HCT116 (cell line): Measurements from ENCODE around the gene FGFR4. TPM values are rescaled to one million over a fixed set of nuclear protein-coding genes. Genes with fewer than 3 reads are reported as not detected.

Experiments
- ATAC-seq: fragments of 200-7000 bp; cut with Tn5 transposase; 2 replicates; pipeline ENCODE4 v1.9.1; 2020; ENCODE audit warnings: mild to moderate bottlenecking, moderate library complexity
- BruUV-seq: library from RNA; stranded (reverse); fragments of 400-500 nt; replicated peaks from 2 replicates; lab custom pipeline; 2021; lab: Mats Ljungman, UMichigan
- CTCF ChIA-PET: fragments of 300-600 bp; sonication (Branson Sonifier 250); formaldehyde crosslinking; loops from one replicate; lab custom pipeline; 2021; ENCODE audit warnings: antibody characterized with exemption; lab: Charles Lee
- POLR2A ChIA-PET: fragments of 300-600, 350-600 bp; sonication (Branson Sonifier 250); formaldehyde crosslinking; loops from one replicate; lab custom pipeline; 2021; ENCODE audit warnings: antibody characterized with exemption; lab: Charles Lee
- RAD21 ChIA-PET, 2 experiments: fragments of 300-600 bp; sonication (Branson Sonifier 250); formaldehyde crosslinking; loops; one replicate each; lab custom pipeline; 2023; ENCODE audit warnings: low total read pairs in 2 of 2; ENCODE audit not compliant: uncharacterized antibody in 2 of 2, unreplicated experiment in 2 of 2, low non-redundant PET in 1 of 2; lab: Charles Lee
- DNase-seq: peaks from one replicate; pipeline ENCODE4 v3.0.0-alpha.2; 2010; ENCODE audit warnings: low read depth, low spot score
- H2AFZ ChIP-seq: fragments of 200-600 bp; shearing (Covaris generic), sonication (generic); 2 replicates; pipeline ENCODE4 v1.6.1; 2017; ENCODE audit warnings: low read depth, mixed run types, mixed read lengths, antibody characterized with exemption, low read length; ENCODE audit not compliant: poor library complexity, severe bottlenecking
- H3K27ac ChIP-seq: 2 replicates; pipeline ENCODE4 v1.5.1; 2012; ENCODE audit warnings: low read depth, low read length
- H3K27me3 ChIP-seq: fragments of 200-600 bp; sonication (generic); 2 replicates; pipeline ENCODE4 v1.6.1; 2016; ENCODE audit warnings: mixed run types, low read length, mixed read lengths; ENCODE audit not compliant: insufficient read depth
- H3K36me3 ChIP-seq, 2 experiments: fragments of 200-500 bp in 1 of 2; fragments of 200-600 bp in 1 of 2; sonication (Bioruptor generic) in 1 of 2; sonication (generic) in 1 of 2; 2 replicates each; pipeline versions ENCODE4 v1.5.1 to v1.6.1; 2014 to 2016; ENCODE audit warnings: low read length in 2 of 2, inconsistent platforms in 1 of 2, mixed read lengths in 1 of 2, mixed run types in 1 of 2; ENCODE audit not compliant: insufficient read depth in 2 of 2, control insufficient read depth in 1 of 2
- H3K4me1 ChIP-seq, 2 experiments: fragments of 200-600 bp in 1 of 2; sonication (generic) in 1 of 2; 2 replicates each; pipeline versions ENCODE4 v1.5.1 to v1.6.1; 2012 to 2017; ENCODE audit warnings: low read length in 2 of 2, inconsistent platforms in 1 of 2, mild to moderate bottlenecking in 1 of 2, mixed read lengths in 1 of 2, mixed run types in 1 of 2, moderate library complexity in 1 of 2; ENCODE audit not compliant: insufficient read depth in 2 of 2, control insufficient read depth in 1 of 2
- H3K4me2 ChIP-seq: fragments of 200-600 bp; sonication (generic); 2 replicates; pipeline ENCODE4 v1.6.1; 2017; ENCODE audit warnings: mixed run types, low read length, mixed read lengths
- H3K4me3 ChIP-seq, 2 experiments: fragments of 200-600 bp in 1 of 2; sonication (generic) in 1 of 2; replicated peaks in 1 of 2; 2 replicates each; pipeline ENCODE4 v1.5.1; 2011 to 2016; ENCODE audit warnings: low read length in 2 of 2, control low read depth in 1 of 2, low read depth in 1 of 2, mild to moderate bottlenecking in 1 of 2, mixed read lengths in 1 of 2, mixed run types in 1 of 2
- H3K79me2 ChIP-seq: fragments of 200-600 bp; sonication (generic); 2 replicates; pipeline ENCODE4 v1.6.1; 2017; ENCODE audit warnings: mild to moderate bottlenecking, mixed run types, low read length, moderate library complexity, mixed read lengths; ENCODE audit not compliant: insufficient read depth
- H3K9ac ChIP-seq: fragments of 200-600 bp; sonication (generic); 2 replicates; pipeline ENCODE4 v1.6.1; 2016; ENCODE audit warnings: low read length, mixed read lengths
- H3K9me2 ChIP-seq: fragments of 200-600 bp; sonication (generic), shearing (Covaris generic); 2 replicates; pipeline ENCODE4 v1.6.1; 2017; ENCODE audit warnings: mixed run types, mild to moderate bottlenecking, moderate library complexity; ENCODE audit not compliant: insufficient read depth
- H3K9me3 ChIP-seq, 2 experiments: fragments of 200-500 bp in 1 of 2; fragments of 200-600 bp in 1 of 2; sonication (Bioruptor generic) in 1 of 2; sonication (generic) in 1 of 2; 2 replicates each; pipeline ENCODE4 v1.6.1; 2014 to 2017; ENCODE audit warnings: low read length in 2 of 2, mixed read lengths in 2 of 2, inconsistent platforms in 1 of 2, low read depth in 1 of 2, mild to moderate bottlenecking in 1 of 2, mixed run types in 1 of 2, moderate library complexity in 1 of 2; ENCODE audit not compliant: control insufficient read depth in 1 of 2, insufficient read depth in 1 of 2
- H4K20me1 ChIP-seq: fragments of 200-600 bp; sonication (generic), shearing (Covaris generic); 2 replicates; pipeline ENCODE4 v1.6.1; 2017; ENCODE audit warnings: mixed run types, mild to moderate bottlenecking, moderate library complexity; ENCODE audit not compliant: insufficient read depth
- CBX3 ChIP-seq: IDR thresholded peaks from 2 replicates; pipeline ENCODE4 v1.6.1; 2012; ENCODE audit warnings: low read depth
- CEBPB ChIP-seq: IDR thresholded peaks from 2 replicates; pipeline ENCODE4 v1.6.1; 2012; ENCODE audit warnings: low read depth
- ELF1 ChIP-seq: IDR thresholded peaks from 2 replicates; pipeline ENCODE4 v1.6.1; 2012; ENCODE audit warnings: low read depth, borderline replicate concordance
- EZH2phosphoT487 ChIP-seq: fragments of 200-600 bp; IDR thresholded peaks from 2 replicates; pipeline ENCODE4 v1.6.1; 2018; ENCODE audit warnings: antibody characterized with exemption, borderline replicate concordance
- POLR2A ChIP-seq: IDR thresholded peaks from 2 replicates; pipeline ENCODE4 v1.7.0; 2011; ENCODE audit warnings: borderline replicate concordance; ENCODE audit not compliant: insufficient read depth, insufficient read length; ENCODE audit errors: extremely low read depth
- POLR2AphosphoS5 ChIP-seq: IDR thresholded peaks from 2 replicates; pipeline ENCODE4 v1.6.1; 2011; ENCODE audit warnings: mild to moderate bottlenecking, low read depth, low read length, moderate library complexity
- RAD21 ChIP-seq: IDR thresholded peaks from 2 replicates; pipeline ENCODE4 v1.6.1; 2012; ENCODE audit warnings: low read depth, mild to moderate bottlenecking
- TCF7L2 ChIP-seq: IDR thresholded peaks from 2 replicates; pipeline ENCODE4 v1.7.0; 2011; ENCODE audit warnings: borderline replicate concordance, inconsistent platforms; ENCODE audit not compliant: insufficient read depth, insufficient read length; ENCODE audit errors: extremely low read depth
- YY1 ChIP-seq: IDR thresholded peaks from 2 replicates; pipeline ENCODE4 v1.6.1; 2011; ENCODE audit warnings: low read length, low read depth, moderate library complexity, mild to moderate bottlenecking; ENCODE audit not compliant: insufficient replicate concordance; ENCODE audit errors: extremely low read depth
- ZFX ChIP-seq: fragments of 450-650 bp; IDR thresholded peaks from 2 replicates; pipeline ENCODE4 v1.6.1; 2017
- ZNF274 ChIP-seq: fragments of 200-500 bp; sonication (Bioruptor generic); IDR thresholded peaks from 2 replicates; pipeline ENCODE4 v1.6.1; 2014; ENCODE audit warnings: mild to moderate bottlenecking, low read depth, low read length, inconsistent platforms
- intact Hi-C: fragments of 100-400 bp; cut with micrococcal nuclease; formaldehyde crosslinking; loops from 2 replicates; pipeline ENCODE4 v1.10.0; 2022
- total RNA-seq: library from RNA; stranded (reverse); gene quantifications from one replicate; pipeline ENCODE4 v1.2.1, GENCODE V29; 2021; ENCODE audit not compliant: unreplicated experiment
- TF ChIP-seq, protein P1 (sequence below): IDR thresholded peaks from 2 replicates; pipeline ENCODE4 v1.6.1; 2012
- TF ChIP-seq, protein P2 (sequence below): IDR thresholded peaks from 2 replicates; pipeline ENCODE4 v1.6.1; 2012; ENCODE audit warnings: low read depth
- TF ChIP-seq, protein P3 (sequence below): IDR thresholded peaks from 2 replicates; pipeline ENCODE4 v1.6.1; 2012
- TF ChIP-seq, protein P4 (sequence below), 3 experiments: fragments of 200-600 bp in 1 of 3; sonication (generic) in 1 of 3; IDR thresholded peaks in 2 of 3; conservative IDR thresholded peaks in 1 of 3; 2 replicates each; pipeline ENCODE4 v1.5.1; 2012 to 2017; ENCODE audit warnings: low read depth in 2 of 3, low read length in 2 of 3, antibody characterized with exemption in 1 of 3, borderline replicate concordance in 1 of 3, control low read depth in 1 of 3, mild to moderate bottlenecking in 1 of 3, mixed read lengths in 1 of 3, mixed run types in 1 of 3, moderate library complexity in 1 of 3; ENCODE audit not compliant: insufficient read depth in 1 of 3
- TF ChIP-seq, protein P5 (sequence below): IDR thresholded peaks from 2 replicates; pipeline ENCODE4 v1.6.1; 2011; ENCODE audit warnings: mild to moderate bottlenecking, low read length, moderate library complexity; ENCODE audit not compliant: insufficient replicate concordance; ENCODE audit errors: extremely low read depth

FGFR4 gene
- total RNA-seq, 1 experiment from 2014 or later: 78.1 TPM

DNA sequence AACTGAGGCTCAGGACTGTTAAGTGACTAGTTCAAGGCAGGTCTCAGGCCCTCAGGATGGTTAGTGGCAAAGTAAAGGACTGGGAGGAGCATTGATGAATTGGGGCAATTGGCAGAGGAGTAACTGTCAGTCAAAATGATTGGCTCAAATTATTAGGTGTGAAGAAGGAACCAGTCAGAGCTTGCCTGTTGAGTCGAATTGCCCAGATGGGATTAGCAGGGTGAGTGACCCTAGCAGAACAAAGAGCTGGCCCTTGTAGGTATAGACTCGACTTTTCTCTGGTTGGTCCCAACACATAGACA is 44.3 kb downstream of the FGFR4 start:
- Histone ChIP-seq H3K4me3 (no peak overlapping the region), H2AFZ (no peak overlapping the region), H3K36me3 (peaks cover 0 to 8% of the 10 kb centered on the region in 2 experiments; a peak in 2 of 4 replicates), H3K9me3 (no peaks in the 10 kb centered on the region), H3K9me2 (no peaks in the 10 kb centered on the region), H4K20me1 (no peaks in the 10 kb centered on the region), H3K27ac (no peak overlapping the region), H3K4me2 (no peak overlapping the region), H3K79me2 (peaks cover 15% of the 10 kb centered on the region), H3K9ac (no peak overlapping the region), H3K4me1 (peaks cover 7 to 24% of the 10 kb centered on the region in 2 experiments; a peak in 3 of 4 replicates), H3K27me3 (no peaks in the 10 kb centered on the region)
- ChIA-PET POLR2A (no interaction called here), CTCF (interaction anchor here (1.1 kb wide), 2 partner anchors 17 to 178 kb away, joined by 3 to 4 read pairs; no protein-coding TSS in a partner anchor), RAD21 (no interaction called here)
- no TSS peak for BruUV-seq
- no peak for ATAC-seq
- DNase-seq: no peak
- TF ChIP-seq, protein P1, sequence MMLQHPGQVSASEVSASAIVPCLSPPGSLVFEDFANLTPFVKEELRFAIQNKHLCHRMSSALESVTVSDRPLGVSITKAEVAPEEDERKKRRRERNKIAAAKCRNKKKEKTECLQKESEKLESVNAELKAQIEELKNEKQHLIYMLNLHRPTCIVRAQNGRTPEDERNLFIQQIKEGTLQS: no peak
- TF ChIP-seq CBX3: no peak
- TF ChIP-seq, protein P2, sequence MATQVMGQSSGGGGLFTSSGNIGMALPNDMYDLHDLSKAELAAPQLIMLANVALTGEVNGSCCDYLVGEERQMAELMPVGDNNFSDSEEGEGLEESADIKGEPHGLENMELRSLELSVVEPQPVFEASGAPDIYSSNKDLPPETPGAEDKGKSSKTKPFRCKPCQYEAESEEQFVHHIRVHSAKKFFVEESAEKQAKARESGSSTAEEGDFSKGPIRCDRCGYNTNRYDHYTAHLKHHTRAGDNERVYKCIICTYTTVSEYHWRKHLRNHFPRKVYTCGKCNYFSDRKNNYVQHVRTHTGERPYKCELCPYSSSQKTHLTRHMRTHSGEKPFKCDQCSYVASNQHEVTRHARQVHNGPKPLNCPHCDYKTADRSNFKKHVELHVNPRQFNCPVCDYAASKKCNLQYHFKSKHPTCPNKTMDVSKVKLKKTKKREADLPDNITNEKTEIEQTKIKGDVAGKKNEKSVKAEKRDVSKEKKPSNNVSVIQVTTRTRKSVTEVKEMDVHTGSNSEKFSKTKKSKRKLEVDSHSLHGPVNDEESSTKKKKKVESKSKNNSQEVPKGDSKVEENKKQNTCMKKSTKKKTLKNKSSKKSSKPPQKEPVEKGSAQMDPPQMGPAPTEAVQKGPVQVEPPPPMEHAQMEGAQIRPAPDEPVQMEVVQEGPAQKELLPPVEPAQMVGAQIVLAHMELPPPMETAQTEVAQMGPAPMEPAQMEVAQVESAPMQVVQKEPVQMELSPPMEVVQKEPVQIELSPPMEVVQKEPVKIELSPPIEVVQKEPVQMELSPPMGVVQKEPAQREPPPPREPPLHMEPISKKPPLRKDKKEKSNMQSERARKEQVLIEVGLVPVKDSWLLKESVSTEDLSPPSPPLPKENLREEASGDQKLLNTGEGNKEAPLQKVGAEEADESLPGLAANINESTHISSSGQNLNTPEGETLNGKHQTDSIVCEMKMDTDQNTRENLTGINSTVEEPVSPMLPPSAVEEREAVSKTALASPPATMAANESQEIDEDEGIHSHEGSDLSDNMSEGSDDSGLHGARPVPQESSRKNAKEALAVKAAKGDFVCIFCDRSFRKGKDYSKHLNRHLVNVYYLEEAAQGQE: no peak
- no peak for TF ChIP-seq YY1
- no peak for TF ChIP-seq ZFX
- TF ChIP-seq, protein P3, sequence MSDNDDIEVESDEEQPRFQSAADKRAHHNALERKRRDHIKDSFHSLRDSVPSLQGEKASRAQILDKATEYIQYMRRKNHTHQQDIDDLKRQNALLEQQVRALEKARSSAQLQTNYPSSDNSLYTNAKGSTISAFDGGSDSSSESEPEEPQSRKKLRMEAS: no peak
- TF ChIP-seq EZH2phosphoT487: no peak
- TF ChIP-seq TCF7L2: no peak
- TF ChIP-seq POLR2AphosphoS5: no peak
- TF ChIP-seq RAD21: no peak
- TF ChIP-seq ZNF274: no peak
- TF ChIP-seq, protein P4, sequence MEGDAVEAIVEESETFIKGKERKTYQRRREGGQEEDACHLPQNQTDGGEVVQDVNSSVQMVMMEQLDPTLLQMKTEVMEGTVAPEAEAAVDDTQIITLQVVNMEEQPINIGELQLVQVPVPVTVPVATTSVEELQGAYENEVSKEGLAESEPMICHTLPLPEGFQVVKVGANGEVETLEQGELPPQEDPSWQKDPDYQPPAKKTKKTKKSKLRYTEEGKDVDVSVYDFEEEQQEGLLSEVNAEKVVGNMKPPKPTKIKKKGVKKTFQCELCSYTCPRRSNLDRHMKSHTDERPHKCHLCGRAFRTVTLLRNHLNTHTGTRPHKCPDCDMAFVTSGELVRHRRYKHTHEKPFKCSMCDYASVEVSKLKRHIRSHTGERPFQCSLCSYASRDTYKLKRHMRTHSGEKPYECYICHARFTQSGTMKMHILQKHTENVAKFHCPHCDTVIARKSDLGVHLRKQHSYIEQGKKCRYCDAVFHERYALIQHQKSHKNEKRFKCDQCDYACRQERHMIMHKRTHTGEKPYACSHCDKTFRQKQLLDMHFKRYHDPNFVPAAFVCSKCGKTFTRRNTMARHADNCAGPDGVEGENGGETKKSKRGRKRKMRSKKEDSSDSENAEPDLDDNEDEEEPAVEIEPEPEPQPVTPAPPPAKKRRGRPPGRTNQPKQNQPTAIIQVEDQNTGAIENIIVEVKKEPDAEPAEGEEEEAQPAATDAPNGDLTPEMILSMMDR (IDR thresholded peaks at IDR 0.05 in 2 of 3, conservative IDR thresholded peaks at IDR 0.05 in 1 of 3; ENCODE audit: borderline replicate concordance in 1 of 3, insufficient read depth in 1 of 3, low read depth in 2 of 3, low read length in 2 of 3): no peak
- TF ChIP-seq CEBPB: no peak
- TF ChIP-seq ELF1: no peak
- no peak for TF ChIP-seq POLR2A
- TF ChIP-seq, protein P5, sequence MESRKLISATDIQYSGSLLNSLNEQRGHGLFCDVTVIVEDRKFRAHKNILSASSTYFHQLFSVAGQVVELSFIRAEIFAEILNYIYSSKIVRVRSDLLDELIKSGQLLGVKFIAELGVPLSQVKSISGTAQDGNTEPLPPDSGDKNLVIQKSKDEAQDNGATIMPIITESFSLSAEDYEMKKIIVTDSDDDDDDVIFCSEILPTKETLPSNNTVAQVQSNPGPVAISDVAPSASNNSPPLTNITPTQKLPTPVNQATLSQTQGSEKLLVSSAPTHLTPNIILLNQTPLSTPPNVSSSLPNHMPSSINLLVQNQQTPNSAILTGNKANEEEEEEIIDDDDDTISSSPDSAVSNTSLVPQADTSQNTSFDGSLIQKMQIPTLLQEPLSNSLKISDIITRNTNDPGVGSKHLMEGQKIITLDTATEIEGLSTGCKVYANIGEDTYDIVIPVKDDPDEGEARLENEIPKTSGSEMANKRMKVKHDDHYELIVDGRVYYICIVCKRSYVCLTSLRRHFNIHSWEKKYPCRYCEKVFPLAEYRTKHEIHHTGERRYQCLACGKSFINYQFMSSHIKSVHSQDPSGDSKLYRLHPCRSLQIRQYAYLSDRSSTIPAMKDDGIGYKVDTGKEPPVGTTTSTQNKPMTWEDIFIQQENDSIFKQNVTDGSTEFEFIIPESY: no peak
- intact Hi-C loops: no loop called here
